Mesenteric fat pad (tissue), 1 donor: ENCODE data around the gene PRKN. TPM values are rescaled to one million over a fixed set of nuclear protein-coding genes. Genes with fewer than 3 reads are reported as not detected.

Experiments used
- DNase-seq: peaks from one replicate; pipeline ENCODE4 v3.0.0-alpha.2; 2020; ENCODE audit warnings: low spot score
- total RNA-seq: library from RNA; stranded (reverse); fragmentation: NEBNext Ultra II Directional; extraction: Animal tissue kit (Norgen Biotek cat#: 25700); gene quantifications from one replicate; pipeline ENCODE4 v1.2.1, GENCODE V29; 2021
- donor health status: DM: yes; HTN: yes; CAD: no.

Gene PRKN
- total RNA-seq, 1 donor from 2014 or later, result 10.1 TPM

DNA sequence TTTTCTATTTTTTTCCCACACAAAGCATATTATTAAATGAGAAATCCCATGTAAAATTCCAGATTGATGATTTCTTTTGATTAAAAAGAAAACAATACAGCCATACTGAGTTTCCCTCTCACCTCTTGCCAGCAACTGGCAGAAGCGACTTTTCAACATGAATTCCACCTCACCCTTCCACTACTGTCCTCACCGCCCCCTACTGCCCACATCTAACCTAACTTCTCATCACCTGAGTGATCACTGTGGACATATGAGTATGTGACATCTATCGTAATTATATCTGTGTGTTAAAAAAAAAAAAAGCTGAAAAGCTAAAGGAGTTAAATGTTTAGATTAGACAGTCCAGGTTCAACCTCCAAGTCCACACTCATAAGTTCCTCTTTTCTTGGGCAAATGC lies 528.6 kb downstream of the PRKN start:
- DNase-seq, result no peak

DNA sequence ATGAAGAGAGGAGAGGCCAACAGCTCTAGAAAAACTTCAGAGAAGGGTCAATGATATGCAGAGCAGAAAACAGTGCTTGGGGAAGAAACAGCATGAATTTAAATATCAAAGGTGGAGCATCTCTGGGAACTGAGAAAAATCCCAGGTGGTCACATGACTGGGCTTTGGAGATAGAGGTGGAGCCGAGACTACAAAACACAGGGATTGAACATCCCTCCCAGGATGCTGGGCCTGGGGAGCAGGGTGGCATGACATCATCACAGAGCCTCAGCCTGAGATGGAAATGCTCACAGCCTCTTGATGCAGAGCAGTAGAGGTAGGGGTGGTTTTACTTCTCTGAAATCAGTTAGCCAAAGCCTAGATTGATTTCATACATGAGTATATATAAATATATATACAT lies 529.5 kb downstream of the PRKN start:
- DNase-seq, result no peak

DNA sequence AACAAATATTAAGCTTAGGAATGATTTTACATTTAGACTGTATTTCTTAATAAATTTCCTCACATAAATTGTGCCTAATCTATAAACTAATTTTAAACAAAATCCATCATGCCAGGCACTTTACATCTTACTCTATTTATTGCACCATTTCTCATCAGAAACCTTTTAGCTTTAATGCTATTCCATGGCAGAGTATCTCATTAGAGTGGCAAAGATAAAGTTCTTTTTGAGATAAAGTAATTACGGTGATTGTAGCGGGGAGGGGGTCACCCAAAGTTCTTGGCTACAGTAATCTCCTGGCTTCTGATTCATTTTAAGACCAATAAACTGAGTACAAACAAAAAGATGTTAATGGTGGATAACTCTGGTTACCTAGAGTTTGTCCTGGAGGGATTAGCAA lies 532.1 kb downstream of the PRKN start:
- DNase-seq, result no peak

DNA sequence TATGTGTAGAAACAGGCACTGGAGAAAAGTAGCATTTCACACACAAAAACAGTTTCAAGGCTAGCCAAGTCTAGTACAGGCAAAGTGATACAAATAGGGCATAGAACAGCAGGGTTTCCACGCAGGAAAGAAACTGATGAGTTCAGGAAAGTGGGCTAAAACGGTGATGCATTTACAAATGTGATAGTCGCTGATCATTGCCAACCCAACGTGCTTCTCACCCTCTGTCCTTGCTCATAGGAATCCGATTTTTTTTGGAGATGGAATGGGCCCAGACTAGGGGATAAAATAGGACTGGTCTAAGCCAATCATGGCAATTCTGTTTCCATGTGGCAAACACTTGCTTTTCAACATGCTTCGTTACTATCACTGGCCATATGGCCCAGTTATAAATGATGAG lies 536.6 kb downstream of the PRKN start:
- DNase-seq, result no peak

GRCh38 chr6:162187168-162187935 lies 540.2 kb downstream of the PRKN start:
- no peak for DNase-seq

DNA sequence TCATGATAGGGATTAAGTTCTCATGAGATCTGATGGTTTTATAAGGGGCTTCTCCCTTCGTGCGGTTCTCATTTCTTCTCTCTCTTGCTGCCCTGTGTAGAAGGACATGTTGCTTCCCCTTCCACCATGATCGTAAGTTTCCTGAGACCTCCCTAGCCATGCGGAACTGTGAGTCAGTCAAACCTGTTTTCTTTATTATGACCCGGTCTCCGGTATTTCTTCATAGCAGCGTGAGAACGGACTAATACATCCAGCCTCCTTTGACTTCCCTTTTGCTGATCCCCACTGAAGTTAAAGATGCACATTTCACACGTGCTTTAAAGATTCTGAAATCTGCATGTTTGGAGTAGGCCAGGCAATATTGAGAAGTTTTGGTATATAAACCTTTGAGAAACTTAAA lies 543.1 kb downstream of the PRKN start:
- no peak for DNase-seq

- DNase-seq, result no peak
Measured at GRCh38 chr6:162181741-162182401, 545.7 kb downstream of the PRKN start.

- no peak for DNase-seq
Measured at GRCh38 chr6:162181111-162181510, 546.5 kb downstream of the PRKN start.

DNA sequence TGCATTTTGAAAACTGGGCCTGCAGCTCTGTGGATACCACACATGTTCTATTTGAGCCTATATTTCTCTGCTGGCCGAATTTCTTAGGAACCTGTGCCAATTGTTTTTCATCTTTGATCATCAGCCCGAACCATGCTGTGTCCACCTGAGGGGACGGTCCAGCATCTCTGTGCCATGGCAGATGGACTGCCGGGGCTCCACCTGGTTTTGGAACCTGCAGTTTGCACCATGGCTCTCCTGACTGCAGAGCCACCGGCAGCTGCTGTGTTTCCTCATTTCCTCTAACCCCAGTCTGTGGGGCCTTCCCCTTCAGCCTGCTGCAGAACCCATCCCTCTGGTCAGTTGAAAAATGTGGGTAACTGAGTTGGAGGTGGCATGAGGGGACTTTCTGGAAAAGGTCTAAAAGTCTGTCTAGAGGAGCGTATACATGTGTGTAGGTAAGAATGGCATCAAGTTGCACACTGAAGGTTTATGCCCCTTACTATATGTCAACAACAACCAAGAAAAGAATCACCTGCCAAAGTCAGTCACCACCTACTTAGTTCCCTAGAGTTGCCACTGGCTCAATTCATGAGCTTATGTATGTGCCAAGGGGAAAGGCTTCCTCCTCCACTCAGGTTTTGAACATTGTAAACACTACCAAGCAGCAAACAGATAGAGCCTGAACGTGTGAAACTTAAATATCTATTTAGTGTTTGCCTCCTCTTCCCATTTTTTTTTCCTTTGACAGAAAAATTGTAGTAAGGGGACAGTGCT lies 548.2 kb downstream of the PRKN start:
- no peak for DNase-seq

GRCh38 chr6:162178666-162179065 lies 548.9 kb downstream of the PRKN start:
- DNase-seq, result no peak

- DNase-seq, result no peak
Measured at GRCh38 chr6:162178266-162178665, 549.3 kb downstream of the PRKN start.

DNA sequence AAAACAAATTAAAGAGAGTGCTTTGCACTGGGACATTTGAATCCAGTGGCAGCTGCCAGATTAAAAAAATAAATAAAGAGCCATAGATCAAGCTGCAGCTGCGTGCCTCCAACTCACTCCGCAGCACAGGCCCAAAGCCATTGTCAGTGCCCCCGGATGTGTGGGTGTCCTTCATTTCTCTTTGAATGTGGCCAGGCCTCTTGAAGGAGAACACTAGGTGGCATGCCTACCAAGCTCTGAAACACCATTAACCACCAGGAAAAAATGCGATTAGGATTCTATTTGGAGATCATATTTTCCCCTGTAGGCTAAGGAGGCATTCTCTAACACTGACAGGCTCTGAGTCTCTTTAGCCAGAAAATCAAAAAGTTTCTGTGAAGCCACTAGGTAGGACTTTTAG lies 549.8 kb downstream of the PRKN start:
- no peak for DNase-seq

- no peak for DNase-seq
Measured at GRCh38 chr6:162173466-162173865, 554.1 kb downstream of the PRKN start.

DNA sequence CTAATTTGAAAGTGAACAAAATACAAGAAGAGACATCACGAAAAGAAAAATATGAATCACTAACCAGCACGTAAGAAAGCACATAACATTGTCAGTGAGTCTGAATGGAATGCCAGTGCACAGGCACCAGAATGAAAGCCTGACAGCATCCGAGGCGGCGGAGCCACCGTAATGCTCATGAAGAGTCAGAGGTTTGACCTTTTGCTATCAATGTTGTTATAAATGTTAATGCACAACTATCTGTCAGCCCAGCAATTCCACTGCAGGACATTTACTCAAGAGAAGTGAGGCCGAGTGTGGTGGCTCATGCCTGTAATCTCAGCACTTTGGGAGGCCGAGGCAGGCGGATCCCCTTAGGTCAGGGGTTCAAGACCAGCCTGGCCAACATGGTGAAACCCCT lies 562.1 kb downstream of the PRKN start:
- DNase-seq, result no peak

DNA sequence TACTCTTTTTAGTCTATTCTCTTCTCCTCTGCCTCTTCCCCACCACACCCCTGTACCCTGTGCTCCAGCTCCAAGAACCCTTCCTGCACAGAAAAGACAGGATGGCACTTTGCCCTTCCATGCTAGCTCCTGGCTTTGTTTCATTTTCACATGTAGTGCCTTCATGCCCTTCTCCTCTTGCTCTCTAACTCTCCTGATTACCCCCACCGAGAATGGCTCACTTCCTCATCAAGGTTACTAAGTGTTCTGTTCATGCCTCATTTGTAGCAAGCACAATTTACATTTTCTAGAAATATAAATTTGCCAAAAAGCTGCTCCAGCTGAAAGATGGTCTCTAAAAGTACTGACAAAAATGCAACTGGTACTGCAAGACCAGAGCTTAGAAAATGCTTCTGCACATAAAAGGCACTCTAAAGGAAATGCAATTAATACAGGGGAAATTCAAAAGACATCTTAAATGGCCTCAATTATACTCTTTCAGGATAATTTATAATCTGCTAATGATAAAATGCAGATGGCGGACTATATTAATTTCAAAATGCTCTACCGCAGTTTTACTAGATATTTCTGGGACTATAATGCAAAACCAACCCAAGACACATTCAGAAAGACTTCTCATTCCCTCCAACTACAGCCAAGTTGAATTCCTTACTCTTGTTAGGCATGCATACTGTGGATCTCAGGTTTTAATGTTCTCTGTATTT lies 570.2 kb downstream of the PRKN start:
- no peak for DNase-seq

- DNase-seq, result no peak
Measured at GRCh38 chr6:162156146-162156545, 571.4 kb downstream of the PRKN start.

GRCh38 chr6:162154930-162155329 lies 572.6 kb downstream of the PRKN start:
- no peak for DNase-seq

DNA sequence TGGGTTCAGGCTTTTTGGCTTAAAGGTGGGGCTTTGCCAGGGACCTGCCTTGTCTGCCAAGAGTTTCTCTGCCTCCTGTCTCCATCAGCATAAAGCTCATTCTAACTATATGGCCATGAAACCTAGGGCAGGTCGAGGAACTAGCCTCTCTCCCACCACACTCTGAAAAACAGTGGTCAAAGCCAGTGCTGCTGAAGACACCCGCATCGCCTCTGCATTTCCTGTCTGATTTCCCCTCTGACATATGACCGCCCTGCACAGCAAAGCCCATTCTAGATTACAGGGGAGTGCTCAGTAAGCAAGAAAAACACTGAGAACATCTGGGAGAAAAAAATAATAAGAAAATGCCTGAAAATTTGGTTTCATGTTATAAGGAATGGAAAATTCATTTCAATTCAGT lies 573.6 kb downstream of the PRKN start:
- no peak for DNase-seq

DNA sequence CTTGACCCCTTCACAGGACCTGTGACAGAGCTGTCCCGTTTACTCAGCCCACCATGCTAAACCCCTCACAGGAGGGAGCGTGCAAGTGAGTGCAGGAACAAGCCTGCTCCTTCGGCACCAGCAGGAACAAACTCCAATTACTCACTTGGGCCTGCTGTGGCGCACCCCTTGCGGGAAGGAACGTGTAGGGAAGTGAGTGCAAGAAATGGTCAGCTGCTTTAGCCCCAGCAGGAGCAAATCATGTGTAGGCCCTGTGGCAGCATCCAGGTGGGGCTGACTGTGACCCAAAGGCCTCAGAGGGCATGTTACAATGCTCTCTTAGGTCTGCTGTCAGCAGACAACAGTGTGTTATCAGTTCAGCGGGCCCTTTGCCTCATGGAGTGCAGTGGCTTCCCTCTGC lies 574.4 kb downstream of the PRKN start:
- no peak for DNase-seq

GRCh38 chr6:162151021-162151665 lies 576.4 kb downstream of the PRKN start:
- no peak for DNase-seq

GRCh38 chr6:162150295-162150694 lies 577.3 kb downstream of the PRKN start:
- DNase-seq, result no peak
